HepG2 (cell line): ENCODE data around the gene SWI5. TPM values are rescaled to one million over a fixed set of nuclear protein-coding genes. Genes with fewer than 3 reads are reported as not detected.

Experiments used
- ATAC-seq: fragments of 200-7000 bp; cut with Tn5 transposase; 3 replicates; pipeline ENCODE4 v1.9.1; 2020; ENCODE audit warnings: mild to moderate bottlenecking, moderate library complexity
- BruUV-seq: library from RNA; stranded (reverse); fragments of 400-500 nt; replicated peaks from 2 replicates; lab custom pipeline; 2021; lab: Mats Ljungman, UMichigan
- CTCF ChIA-PET: fragments of 300-600 bp; formaldehyde crosslinking; extraction: SDS; loops from one replicate; lab custom pipeline; 2021; ENCODE audit warnings: low total read pairs, inconsistent platforms, low intra/inter-chr PET ratio; lab: Yijun Ruan, JAX
- POLR2A ChIA-PET: fragments of 350-600 bp; sonication (Branson Sonifier 250); formaldehyde crosslinking; loops from one replicate; lab custom pipeline; 2020; ENCODE audit warnings: antibody characterized with exemption, inconsistent platforms; lab: Yijun Ruan, JAX
- DNase-seq: peaks from one replicate; pipeline ENCODE4 v3.0.0-alpha.2; 2015; ENCODE audit warnings: low spot score
- FAIRE-seq: peaks from 3 replicates; lab custom pipeline; 2011; peaks lifted over from hg19 to GRCh38; lab: Jason Lieb, UNC
- H2AFZ ChIP-seq: one replicate; pipeline ENCODE4 v1.6.1; 2011; ENCODE audit warnings: low read length, inconsistent platforms
- H3K27ac ChIP-seq: fragments of 300-600 bp; 3 replicates; pipeline ENCODE4 v1.8.0; 2011; ENCODE audit warnings: mixed run types, mild to moderate bottlenecking, mixed read lengths, low read length, inconsistent platforms; ENCODE audit not compliant: insufficient read depth; ENCODE audit errors: extremely low read length
- H3K27me3 ChIP-seq, 2 experiments: fragments of 200-600 bp in 1 of 2; 2 replicates in 1 of 2; 3 replicates in 1 of 2; pipeline versions ENCODE4 v1.6.0 to v1.8.0; 2011; ENCODE audit warnings: low read length in 2 of 2, mild to moderate bottlenecking in 2 of 2, moderate library complexity in 2 of 2, inconsistent platforms in 1 of 2; ENCODE audit not compliant: insufficient read depth in 2 of 2, control insufficient read depth in 1 of 2
- H3K36me3 ChIP-seq, 2 experiments: fragments of 200-600 bp in 1 of 2; replicated peaks in 1 of 2; 2 replicates in 1 of 2; 3 replicates in 1 of 2; pipeline versions ENCODE4 v1.5.1 to v1.8.0; 2011; ENCODE audit warnings: low read length in 2 of 2, inconsistent platforms in 1 of 2; ENCODE audit not compliant: insufficient read depth in 2 of 2, control insufficient read depth in 1 of 2
- H3K4me1 ChIP-seq: 2 replicates; pipeline ENCODE4 v1.5.1; 2012; ENCODE audit warnings: low read length, inconsistent platforms; ENCODE audit not compliant: insufficient read depth
- H3K4me2 ChIP-seq: 2 replicates; pipeline ENCODE4 v1.6.0; 2011; ENCODE audit warnings: low read depth, low read length, inconsistent platforms
- H3K4me3 ChIP-seq, 3 experiments: fragments of 200-600 bp in 1 of 3; sonication (generic), shearing (Covaris generic) in 1 of 3; replicated peaks in 1 of 3; 2 replicates each; pipeline ENCODE4 v1.5.1; 2011 to 2016; ENCODE audit warnings: low read length in 3 of 3, inconsistent platforms in 2 of 3, low read depth in 2 of 3, mild to moderate bottlenecking in 2 of 3, control low read depth in 1 of 3, mixed read lengths in 1 of 3; ENCODE audit not compliant: insufficient read depth in 1 of 3
- H3K79me2 ChIP-seq: one replicate; pipeline ENCODE4 v1.6.1; 2011; ENCODE audit warnings: low read length, inconsistent platforms; ENCODE audit not compliant: insufficient read depth
- H3K9ac ChIP-seq: 2 replicates; pipeline ENCODE4 v1.6.0; 2011; ENCODE audit warnings: mild to moderate bottlenecking, low read depth, low read length, inconsistent platforms; ENCODE audit not compliant: insufficient read depth
- H3K9me3 ChIP-seq: 2 replicates; pipeline ENCODE4 v1.5.1; 2012; ENCODE audit warnings: mild to moderate bottlenecking, low read length
- H4K20me1 ChIP-seq: 2 replicates; pipeline ENCODE4 v1.6.0; 2011; ENCODE audit warnings: inconsistent platforms, mild to moderate bottlenecking, low read length, moderate library complexity; ENCODE audit not compliant: insufficient read depth
- ELF4 ChIP-seq: sonication (generic); formaldehyde crosslinking; IDR thresholded peaks from 2 replicates; pipeline ENCODE4 v1.5.0; 2020; ENCODE audit warnings: missing genetic modification reagents, mild to moderate bottlenecking, moderate library complexity, borderline replicate concordance
- EP300 ChIP-seq, 3 experiments: sonication (generic) in 1 of 3; formaldehyde crosslinking in 1 of 3; IDR thresholded peaks; 2 replicates each; pipeline versions ENCODE4 v1.5.1 to v1.6.1; 2011 to 2020; ENCODE audit warnings: low read depth in 2 of 3, low read length in 2 of 3, borderline replicate concordance in 1 of 3, improper control_type of control experiment in 1 of 3, mild to moderate bottlenecking in 1 of 3, missing genetic modification reagents in 1 of 3, moderate library complexity in 1 of 3
- FOXM1 ChIP-seq: sonication (generic); formaldehyde crosslinking; IDR thresholded peaks from 2 replicates; pipeline ENCODE4 v1.5.0; 2020; ENCODE audit warnings: missing genetic modification reagents
- HNF4G ChIP-seq, 2 experiments: sonication (generic) in 1 of 2; formaldehyde crosslinking in 1 of 2; IDR thresholded peaks; 2 replicates each; pipeline versions ENCODE4 v1.4.0 to v1.6.1; 2011 to 2020; ENCODE audit warnings: borderline replicate concordance in 2 of 2, low read depth in 2 of 2, mild to moderate bottlenecking in 2 of 2, low read length in 1 of 2, missing genetic modification reagents in 1 of 2, moderate library complexity in 1 of 2
- MBNL3 ChIP-seq: fragments of 250-450 bp; sonication (Bioruptor Pico); conservative IDR thresholded peaks from 2 replicates; pipeline ENCODE4 v1.8.0; 2022; ENCODE audit warnings: mild to moderate bottlenecking, inconsistent platforms
- SP5 ChIP-seq: IDR thresholded peaks from 2 replicates; pipeline ENCODE4 v1.6.1; 2016; ENCODE audit warnings: low read depth, borderline replicate concordance
- ZNF598 ChIP-seq: sonication (generic); formaldehyde crosslinking; IDR thresholded peaks from 2 replicates; pipeline ENCODE4 v1.5.1; 2020; ENCODE audit warnings: mild to moderate bottlenecking, missing genetic modification reagents, borderline replicate concordance
- WGBS: methylation state at CpG from one replicate; pipeline ENCODE4 v1.1.6; 2017; ENCODE audit warnings: low lambda C conversion rate; 5-methylcytosine and 5-hydroxymethylcytosine counted together
- in situ Hi-C: cut with HindIII; loops from 2 replicates; pipeline ENCODE4 v1.10.0; 2017; ENCODE audit warnings: low pct_unique_long_range_greater_than_20kb; ENCODE audit not compliant: extremely low pct_ligation_motif_present
- intact Hi-C: fragments of 100-400 bp; cut with micrococcal nuclease; formaldehyde crosslinking; loops from one replicate; pipeline ENCODE4 v1.10.0; 2022; ENCODE audit not compliant: unreplicated experiment
- polyA plus RNA-seq, 8 experiments: library from polyadenylated mRNA; depleted of rRNA in 3 of 8; stranded (reverse) in 7 of 8; unstranded in 1 of 8; fragments of >200 nt; fragmentation: Illumina TruSeq in 4 of 8; extraction: Trizol in 4 of 8; gene quantifications; 2 replicates each; pipeline versions ENCODE4 v1.2.1 to v1.2.3, GENCODE V29; 2011 to 2016; ENCODE audit warnings: low read depth in 4 of 8, missing spikeins in 1 of 8, mixed read lengths in 1 of 8; ENCODE audit not compliant: insufficient read depth in 1 of 8
- total RNA-seq, 5 experiments: library from RNA; depleted of rRNA; stranded (reverse); fragments of >200 nt; fragmentation: Illumina TruSeq; extraction: Trizol; gene quantifications; 2 replicates each; pipeline ENCODE4 v1.2.3, GENCODE V29; 2016; ENCODE audit warnings: low read depth in 1 of 5
- TF ChIP-seq, protein P1 (sequence below): sonication (generic); formaldehyde crosslinking; IDR thresholded peaks from 2 replicates; pipeline ENCODE4 v1.8.1; 2023; ENCODE audit warnings: mild to moderate bottlenecking, missing genetic modification reagents
- TF ChIP-seq, protein P2 (sequence below): sonication (generic); formaldehyde crosslinking; IDR thresholded peaks from 2 replicates; pipeline ENCODE4 v1.4.0; 2020; ENCODE audit warnings: mild to moderate bottlenecking, missing genetic modification reagents, borderline replicate concordance
- TF ChIP-seq, protein P3 (sequence below): sonication (generic); formaldehyde crosslinking; IDR thresholded peaks from 2 replicates; pipeline ENCODE4 v1.5.1; 2020; ENCODE audit warnings: missing genetic modification reagents, mild to moderate bottlenecking, borderline replicate concordance

SWI5 gene
- total and polyA plus RNA-seq, 2 of the 13 experiments (the other 11 are each of a cell fraction or from before 2014, with no cell fraction given): 39.2 to 41.0 TPM

DNA sequence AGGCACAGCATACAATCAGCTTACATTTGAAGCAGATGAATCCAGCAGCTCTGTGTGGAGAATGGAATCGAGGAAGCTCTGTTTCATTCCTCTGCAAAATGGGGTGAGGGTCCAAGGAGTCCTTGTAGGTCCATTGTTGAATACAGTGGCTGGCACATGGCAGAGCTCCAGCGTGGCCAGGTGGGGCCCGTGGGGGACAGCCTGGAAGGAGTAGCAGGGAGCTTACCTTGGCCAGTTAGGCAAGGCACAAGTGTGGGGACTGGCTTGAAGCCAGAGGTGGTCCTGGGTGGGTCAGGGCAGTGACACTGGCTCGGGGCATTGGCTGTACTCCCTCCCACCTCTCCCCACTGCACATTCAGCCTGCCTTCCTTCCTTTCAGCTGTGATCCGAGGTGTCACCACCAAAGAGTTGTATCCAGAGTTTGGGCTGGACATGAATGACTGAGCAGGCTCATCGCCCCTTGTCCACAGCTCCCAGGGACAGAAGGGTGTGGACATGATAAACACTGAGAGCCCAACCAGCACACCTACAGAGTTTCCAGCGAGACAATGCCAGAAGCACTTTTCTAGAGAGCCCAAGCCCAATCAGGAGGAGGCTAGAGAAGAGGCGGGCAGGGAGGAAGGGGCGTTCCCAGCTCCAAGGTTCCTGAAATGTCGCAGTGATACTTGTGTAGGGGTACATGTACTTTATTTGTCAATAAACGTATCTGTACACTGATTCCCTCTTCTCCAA, 12.4 kb downstream of the SWI5 start:
- no peak overlapping the region for H3K27ac ChIP-seq
- intact Hi-C loops (no loop called here), in situ Hi-C loops (no loop called here)
- DNase-seq (no peak), FAIRE-seq (no peak), ATAC-seq (no peak; the same call in 2 of the 3 replicates)
- H3K4me3 ChIP-seq: no peak overlapping the region
- WGBS: 85% methylated on average over 10 of the region's 11 CpGs
- POLR2A ChIA-PET: interaction anchor here (1.4 kb wide), 1 partner anchor 12 kb away, joined by 5 read pairs; the partner anchor contains the start of genes GOLGA2 and SWI5
- no TSS peak for BruUV-seq
- no peaks in the 10 kb centered on the region for H3K79me2 ChIP-seq
- no peaks in the 10 kb centered on the region for H4K20me1 ChIP-seq
- no peak overlapping the region for H3K9ac ChIP-seq
- H3K9me3 ChIP-seq: no peaks in the 10 kb centered on the region
- no peak overlapping the region for H2AFZ ChIP-seq
- H3K36me3 ChIP-seq: peaks cover 5 to 17% of the 10 kb centered on the region in 2 experiments; a peak in 3 of 5 replicates
- no peak overlapping the region for H3K4me2 ChIP-seq
- CTCF ChIA-PET: no interaction called here
- no peak for TF ChIP-seq HNF4G (IDR thresholded peaks at IDR 0.05; ENCODE audit: borderline replicate concordance, low read depth, low read length)
- no peak for TF ChIP-seq HNF4G (CRISPR knock-in tag; IDR thresholded peaks at IDR 0.05; ENCODE audit: borderline replicate concordance, low read depth)
- no peak for TF ChIP-seq EP300 (IDR thresholded peaks at IDR 0.05; ENCODE audit: low read depth in 2 of 2, low read length in 2 of 2)
- TF ChIP-seq EP300 (CRISPR knock-in tag; IDR thresholded peaks at IDR 0.05; ENCODE audit: borderline replicate concordance): no peak
- TF ChIP-seq ZNF598: no peak
- no peak for TF ChIP-seq SP5 (CRISPR knock-in tag)
- TF ChIP-seq, protein P1, sequence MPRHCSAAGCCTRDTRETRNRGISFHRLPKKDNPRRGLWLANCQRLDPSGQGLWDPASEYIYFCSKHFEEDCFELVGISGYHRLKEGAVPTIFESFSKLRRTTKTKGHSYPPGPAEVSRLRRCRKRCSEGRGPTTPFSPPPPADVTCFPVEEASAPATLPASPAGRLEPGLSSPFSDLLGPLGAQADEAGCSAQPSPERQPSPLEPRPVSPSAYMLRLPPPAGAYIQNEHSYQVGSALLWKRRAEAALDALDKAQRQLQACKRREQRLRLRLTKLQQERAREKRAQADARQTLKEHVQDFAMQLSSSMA: no peak
- TF ChIP-seq MBNL3 (CRISPR knock-in tag): no peak
- TF ChIP-seq ELF4 (CRISPR knock-in tag): no peak
- TF ChIP-seq, protein P2, sequence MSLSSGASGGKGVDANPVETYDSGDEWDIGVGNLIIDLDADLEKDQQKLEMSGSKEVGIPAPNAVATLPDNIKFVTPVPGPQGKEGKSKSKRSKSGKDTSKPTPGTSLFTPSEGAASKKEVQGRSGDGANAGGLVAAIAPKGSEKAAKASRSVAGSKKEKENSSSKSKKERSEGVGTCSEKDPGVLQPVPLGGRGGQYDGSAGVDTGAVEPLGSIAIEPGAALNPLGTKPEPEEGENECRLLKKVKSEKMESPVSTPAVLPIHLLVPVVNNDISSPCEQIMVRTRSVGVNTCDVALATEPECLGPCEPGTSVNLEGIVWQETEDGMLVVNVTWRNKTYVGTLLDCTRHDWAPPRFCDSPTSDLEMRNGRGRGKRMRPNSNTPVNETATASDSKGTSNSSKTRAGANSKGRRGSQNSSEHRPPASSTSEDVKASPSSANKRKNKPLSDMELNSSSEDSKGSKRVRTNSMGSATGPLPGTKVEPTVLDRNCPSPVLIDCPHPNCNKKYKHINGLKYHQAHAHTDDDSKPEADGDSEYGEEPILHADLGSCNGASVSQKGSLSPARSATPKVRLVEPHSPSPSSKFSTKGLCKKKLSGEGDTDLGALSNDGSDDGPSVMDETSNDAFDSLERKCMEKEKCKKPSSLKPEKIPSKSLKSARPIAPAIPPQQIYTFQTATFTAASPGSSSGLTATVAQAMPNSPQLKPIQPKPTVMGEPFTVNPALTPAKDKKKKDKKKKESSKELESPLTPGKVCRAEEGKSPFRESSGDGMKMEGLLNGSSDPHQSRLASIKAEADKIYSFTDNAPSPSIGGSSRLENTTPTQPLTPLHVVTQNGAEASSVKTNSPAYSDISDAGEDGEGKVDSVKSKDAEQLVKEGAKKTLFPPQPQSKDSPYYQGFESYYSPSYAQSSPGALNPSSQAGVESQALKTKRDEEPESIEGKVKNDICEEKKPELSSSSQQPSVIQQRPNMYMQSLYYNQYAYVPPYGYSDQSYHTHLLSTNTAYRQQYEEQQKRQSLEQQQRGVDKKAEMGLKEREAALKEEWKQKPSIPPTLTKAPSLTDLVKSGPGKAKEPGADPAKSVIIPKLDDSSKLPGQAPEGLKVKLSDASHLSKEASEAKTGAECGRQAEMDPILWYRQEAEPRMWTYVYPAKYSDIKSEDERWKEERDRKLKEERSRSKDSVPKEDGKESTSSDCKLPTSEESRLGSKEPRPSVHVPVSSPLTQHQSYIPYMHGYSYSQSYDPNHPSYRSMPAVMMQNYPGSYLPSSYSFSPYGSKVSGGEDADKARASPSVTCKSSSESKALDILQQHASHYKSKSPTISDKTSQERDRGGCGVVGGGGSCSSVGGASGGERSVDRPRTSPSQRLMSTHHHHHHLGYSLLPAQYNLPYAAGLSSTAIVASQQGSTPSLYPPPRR (CRISPR knock-in tag): no peak
- no peak for TF ChIP-seq FOXM1 (CRISPR knock-in tag)
- TF ChIP-seq, protein P3, sequence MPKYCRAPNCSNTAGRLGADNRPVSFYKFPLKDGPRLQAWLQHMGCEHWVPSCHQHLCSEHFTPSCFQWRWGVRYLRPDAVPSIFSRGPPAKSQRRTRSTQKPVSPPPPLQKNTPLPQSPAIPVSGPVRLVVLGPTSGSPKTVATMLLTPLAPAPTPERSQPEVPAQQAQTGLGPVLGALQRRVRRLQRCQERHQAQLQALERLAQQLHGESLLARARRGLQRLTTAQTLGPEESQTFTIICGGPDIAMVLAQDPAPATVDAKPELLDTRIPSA (CRISPR knock-in tag): no peak
- H3K27me3 ChIP-seq: no peaks in the 10 kb centered on the region; a peak in 1 of 5 replicates
- no peaks in the 10 kb centered on the region for H3K4me1 ChIP-seq
